ENCODE data around the gene ITPR1. TPM values are rescaled to one million over a fixed set of nuclear protein-coding genes. Genes with fewer than 3 reads are reported as not detected.

The ITPR1 gene
- total RNA-seq, 1 donor from 2014 or later: 6.7 TPM

- Histone ChIP-seq H3K27ac (ENCODE audit: low read depth, low read length) (no peak overlapping the region), H3K79me2 (ENCODE audit: insufficient read depth, low read length) (no peaks in the 10 kb centered on the region), H2AFZ (ENCODE audit: low read depth, low read length) (no peak overlapping the region), H3K9me3 (ENCODE audit: insufficient read depth, low read depth, low read length) (no peaks in the 10 kb centered on the region), H3K9ac (ENCODE audit: low read length) (no peak overlapping the region), H4K20me1 (ENCODE audit: insufficient read depth, low read length) (no peaks in the 10 kb centered on the region), H3K36me3 (ENCODE audit: insufficient read depth, low read length) (no peaks in the 10 kb centered on the region), H3K4me3 (ENCODE audit: insufficient read depth, low read depth, low read length) (no peak overlapping the region), H3K4me2 (ENCODE audit: low read length) (no peak overlapping the region), H3K27me3 (ENCODE audit: insufficient read depth, low read length) (peaks cover 2% of the 10 kb centered on the region), H3K4me1 (ENCODE audit: insufficient read depth, low read length) (no peaks in the 10 kb centered on the region)
- no peaks in the 10 kb centered on the region for H3K4me1 Mint-ChIP-seq (ENCODE audit: low read depth, unreplicated experiment)
- peaks cover 3% of the 10 kb centered on the region for H3K9me3 Mint-ChIP-seq (ENCODE audit: unreplicated experiment)
- TF ChIP-seq CTCF (IDR thresholded peaks at IDR 0.05; ENCODE audit: insufficient read depth, low read depth, low read length) (no peak), EZH2 (IDR thresholded peaks at IDR 0.05; ENCODE audit: insufficient read depth, low read length) (no peak)
- DNase-seq (ENCODE audit: low read depth): no peak
- H3K36me3 Mint-ChIP-seq (ENCODE audit: low read depth, unreplicated experiment): no peaks in the 10 kb centered on the region
- no peak for FAIRE-seq
- peaks cover 2% of the 10 kb centered on the region for H3K27me3 Mint-ChIP-seq (ENCODE audit: low read depth, unreplicated experiment)
- H3K27ac Mint-ChIP-seq (ENCODE audit: unreplicated experiment): no peak overlapping the region
- H3K4me3 Mint-ChIP-seq (ENCODE audit: unreplicated experiment): no peak overlapping the region
These were observed 50.0 kb downstream of the ITPR1 start for GRCh38 chr3:4543110-4543509.

GRCh38 chr3:4546346-4547178, 53.4 kb downstream of the ITPR1 start:
- no peak for FAIRE-seq
- no peak overlapping the region for H3K4me3 ChIP-seq (ENCODE audit: insufficient read depth, low read depth, low read length)
- H3K9me3 Mint-ChIP-seq (ENCODE audit: unreplicated experiment): no peaks in the 10 kb centered on the region

More at GRCh38 chr3:4546346-4547178, 53.4 kb downstream of the ITPR1 start:
- peaks cover 2% of the 10 kb centered on the region for H3K27me3 Mint-ChIP-seq (ENCODE audit: low read depth, unreplicated experiment)
- H4K20me1 ChIP-seq (ENCODE audit: insufficient read depth, low read length): no peaks in the 10 kb centered on the region
- no peak overlapping the region for H3K4me2 ChIP-seq (ENCODE audit: low read length)
- no peaks in the 10 kb centered on the region for H3K36me3 Mint-ChIP-seq (ENCODE audit: low read depth, unreplicated experiment)
- no peak overlapping the region for H3K27ac ChIP-seq (ENCODE audit: low read depth, low read length)
- no peaks in the 10 kb centered on the region for H3K4me1 Mint-ChIP-seq (ENCODE audit: low read depth, unreplicated experiment)
- H3K9me3 ChIP-seq (ENCODE audit: insufficient read depth, low read depth, low read length): no peaks in the 10 kb centered on the region
- no peaks in the 10 kb centered on the region for H3K79me2 ChIP-seq (ENCODE audit: insufficient read depth, low read length)
- no peak overlapping the region for H3K9ac ChIP-seq (ENCODE audit: low read length)
- H2AFZ ChIP-seq (ENCODE audit: low read depth, low read length): no peak overlapping the region
- H3K36me3 ChIP-seq (ENCODE audit: insufficient read depth, low read length): no peaks in the 10 kb centered on the region
- no peaks in the 10 kb centered on the region for H3K4me1 ChIP-seq (ENCODE audit: insufficient read depth, low read length)
- no peak overlapping the region for H3K27ac Mint-ChIP-seq (ENCODE audit: unreplicated experiment)
- peaks cover 2% of the 10 kb centered on the region for H3K27me3 ChIP-seq (ENCODE audit: insufficient read depth, low read length)
- H3K4me3 Mint-ChIP-seq (ENCODE audit: unreplicated experiment): no peak overlapping the region
- TF ChIP-seq EZH2 (IDR thresholded peaks at IDR 0.05; ENCODE audit: insufficient read depth, low read length) (no peak), CTCF (IDR thresholded peaks at IDR 0.05; ENCODE audit: insufficient read depth, low read depth, low read length) (no peak)
- DNase-seq (ENCODE audit: low read depth): no peak
